Measurements from ENCODE around the gene AKR1C2.
"Not testable (repeated sequence)": the region's sequence is repeated elsewhere in the genome, so short reads cannot be mapped to it uniquely, and the experiment has no call there.

Gene AKR1C2

DNA sequence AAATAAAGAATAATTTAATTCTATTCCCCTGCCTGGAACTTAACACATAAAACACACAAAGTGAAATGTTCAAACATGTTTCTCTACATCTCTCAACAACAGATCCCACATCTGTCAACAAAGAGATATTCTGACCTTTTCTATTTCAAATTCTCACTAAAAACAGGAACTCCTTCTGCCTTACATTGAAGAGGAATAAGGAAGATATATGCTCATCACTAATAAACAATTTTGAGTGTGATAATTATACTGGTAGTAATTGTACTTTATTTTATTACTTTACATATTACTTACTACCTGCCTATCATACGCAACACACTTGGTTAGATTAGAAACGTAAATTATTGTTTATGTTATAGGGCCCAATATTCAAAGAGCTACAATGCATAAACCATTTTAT is 13.4 kb downstream of the AKR1C2 start:
- no peak for DNase-seq (ENCODE audit: low read depth, low spot score)

DNA sequence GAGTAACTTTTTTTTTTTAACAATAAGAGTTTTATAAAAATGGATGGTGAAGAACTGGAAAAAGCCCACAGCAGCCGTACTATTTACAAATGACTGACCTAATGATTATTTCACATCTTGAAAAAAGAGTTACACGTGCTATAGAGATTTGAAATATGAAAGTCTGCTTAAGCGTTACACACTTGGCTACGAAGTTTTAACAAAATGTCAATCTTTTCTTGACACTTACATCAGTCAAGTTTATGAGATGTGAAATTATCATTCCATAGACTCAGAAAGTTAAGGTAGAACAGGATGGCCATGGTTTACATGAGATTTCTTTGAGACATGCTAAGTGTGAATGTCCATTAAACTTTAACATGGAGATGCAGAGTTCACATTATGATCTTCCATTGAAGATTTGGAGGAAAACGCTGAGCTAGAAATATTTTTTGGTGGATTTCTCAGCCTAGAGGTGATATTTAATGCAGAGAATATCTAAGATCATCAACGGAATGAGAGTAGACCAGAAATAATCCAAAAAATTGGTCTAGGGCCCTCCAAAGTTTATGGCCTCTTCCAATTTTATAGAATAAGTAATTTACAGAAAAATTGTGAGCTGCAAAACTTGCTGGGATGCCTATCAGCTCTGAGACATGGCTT is 15.5 kb downstream of the AKR1C2 start:
- DNase-seq (ENCODE audit: low read depth, low spot score): not testable (repeated sequence)

DNA sequence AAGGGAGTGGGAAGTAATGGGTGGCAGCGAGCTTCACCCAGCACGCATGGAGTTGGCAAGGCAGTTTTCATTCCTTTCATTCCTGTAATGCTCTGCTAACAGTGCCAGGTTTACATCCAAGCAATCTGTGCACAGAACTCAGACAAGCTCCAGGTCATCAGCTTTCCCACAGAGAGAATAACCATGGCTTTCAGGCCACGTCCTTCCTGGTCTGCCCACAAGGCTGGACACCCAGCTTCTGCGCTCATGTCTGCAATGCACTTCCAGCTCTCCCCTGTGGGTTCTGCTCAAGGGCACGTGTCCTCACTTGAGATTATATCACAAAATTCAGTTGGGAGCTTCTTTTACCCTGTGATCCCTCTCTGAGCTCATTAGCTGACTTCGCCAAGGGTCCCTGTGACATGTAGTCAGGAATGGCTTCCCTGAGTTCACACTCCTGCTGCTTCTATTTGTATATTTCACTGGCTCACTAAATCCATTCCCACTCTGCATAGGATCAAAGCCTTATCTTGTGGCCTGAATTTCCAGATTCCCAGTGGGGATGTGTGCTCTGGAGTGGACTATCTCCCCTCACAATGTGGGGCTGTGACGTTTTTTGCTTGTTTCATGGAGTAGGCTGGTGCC is 18.6 kb downstream of the AKR1C2 start:
- no peak for DNase-seq (ENCODE audit: low read depth, low spot score)

DNA sequence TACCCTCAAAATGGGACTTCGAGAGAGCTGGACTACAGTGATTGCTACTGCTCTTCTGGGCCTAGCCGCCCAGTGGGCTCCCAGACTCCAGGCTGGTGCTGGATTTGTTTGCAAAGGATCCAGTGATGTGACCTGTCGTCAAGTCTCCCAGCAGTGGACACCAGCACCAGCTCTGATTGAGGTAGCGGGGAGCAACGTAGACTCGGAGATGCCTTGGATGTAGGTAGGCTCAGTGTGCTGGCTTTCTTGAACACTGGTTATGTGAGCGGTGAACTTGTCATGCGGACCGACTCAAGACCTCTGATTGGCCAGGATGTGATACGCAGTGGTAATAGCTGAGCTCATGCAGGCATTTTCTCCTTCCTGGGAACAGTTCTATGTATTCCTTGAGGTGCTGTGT is 19.4 kb downstream of the AKR1C2 start:
- no peak for DNase-seq (ENCODE audit: low read depth, low spot score)

DNA sequence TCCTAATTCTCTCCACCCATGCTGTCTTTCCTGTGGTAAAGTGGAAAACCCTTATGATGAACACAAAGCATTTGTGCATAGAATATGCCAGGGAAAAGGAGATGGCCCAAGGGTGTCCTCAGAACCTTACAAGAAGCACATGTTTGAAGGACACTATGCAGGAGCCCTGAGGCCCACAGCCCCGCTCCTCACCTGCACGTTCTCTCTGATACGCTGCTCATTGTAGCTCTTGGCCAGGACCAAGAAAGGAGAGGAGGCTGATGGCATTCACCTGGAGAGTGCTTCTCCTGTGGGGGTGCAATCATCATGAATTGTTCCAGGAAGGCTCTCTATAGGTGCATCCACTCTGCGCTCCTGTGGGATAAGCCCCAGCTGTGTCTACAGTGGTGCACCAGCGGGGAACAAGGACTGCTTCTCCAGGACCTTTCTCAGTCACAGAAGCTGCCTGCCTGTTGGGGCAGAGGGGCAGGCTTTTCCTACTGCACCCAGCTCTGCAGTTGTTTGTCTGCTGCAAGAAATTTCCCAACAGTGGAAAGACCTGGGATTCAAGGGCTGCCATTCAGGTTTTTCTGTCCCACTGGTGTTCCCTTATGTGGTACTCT is 19.9 kb downstream of the AKR1C2 start:
- no peak for DNase-seq (ENCODE audit: low read depth, low spot score)

DNA sequence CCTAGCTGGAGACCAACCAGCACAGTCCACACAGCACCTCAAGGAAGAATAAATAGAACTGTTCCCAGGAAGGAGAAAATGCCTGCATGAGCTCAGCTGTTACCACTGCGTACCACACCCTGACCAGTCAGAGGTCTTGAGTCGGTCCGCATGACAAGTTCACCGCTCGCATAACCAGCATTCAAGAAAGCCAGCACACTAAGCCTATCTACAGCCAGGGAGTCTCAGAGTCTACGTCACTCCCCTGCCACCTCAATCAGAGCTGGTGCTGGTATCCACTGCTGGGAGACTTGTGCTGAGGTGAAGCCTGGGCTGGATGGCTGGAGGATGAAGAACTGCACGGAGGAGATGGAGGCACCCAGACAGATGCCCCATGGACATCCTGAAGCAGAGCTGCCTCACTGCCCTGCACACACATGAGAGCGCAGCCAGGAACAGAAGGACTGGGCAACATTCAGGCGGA is 20.9 kb downstream of the AKR1C2 start:
- DNase-seq (ENCODE audit: low read depth, low spot score): no peak

DNA sequence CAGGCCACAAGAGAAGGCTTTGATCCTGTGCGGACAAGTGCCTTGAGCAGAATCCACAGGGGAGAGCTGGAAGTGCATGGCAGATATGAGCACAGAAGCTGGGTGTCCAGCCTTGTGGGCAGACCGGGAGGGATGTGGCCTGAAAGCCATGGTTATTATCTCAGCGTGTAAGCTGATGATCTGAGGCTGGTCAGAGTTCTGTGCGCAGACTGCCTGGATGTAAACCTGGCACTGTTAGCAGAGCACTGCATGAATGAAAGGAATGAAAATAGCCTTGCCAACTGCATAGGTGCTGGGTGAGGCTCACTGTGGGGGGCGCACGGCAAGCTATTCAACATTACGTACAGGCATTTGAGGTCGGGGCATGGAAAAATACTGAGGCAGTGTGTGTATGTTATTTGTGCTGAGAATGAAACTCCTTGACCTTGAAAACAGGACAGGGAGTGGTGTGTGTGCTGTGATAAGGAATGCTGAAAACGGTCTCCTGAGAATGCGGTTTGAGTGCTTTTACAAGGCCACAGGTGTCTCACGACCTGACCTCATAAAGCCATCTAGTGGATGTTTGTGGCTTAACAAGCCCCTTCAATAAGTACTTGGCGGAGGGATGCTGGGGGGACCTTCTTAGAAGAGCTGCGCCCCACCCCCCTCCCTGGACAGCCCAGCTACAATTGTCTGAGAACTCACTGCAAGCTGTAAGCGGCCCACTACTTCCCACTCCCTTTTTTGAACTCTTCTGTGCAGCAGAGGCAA is 21.8 kb downstream of the AKR1C2 start:
- DNase-seq (ENCODE audit: low read depth, low spot score): no peak

DNA sequence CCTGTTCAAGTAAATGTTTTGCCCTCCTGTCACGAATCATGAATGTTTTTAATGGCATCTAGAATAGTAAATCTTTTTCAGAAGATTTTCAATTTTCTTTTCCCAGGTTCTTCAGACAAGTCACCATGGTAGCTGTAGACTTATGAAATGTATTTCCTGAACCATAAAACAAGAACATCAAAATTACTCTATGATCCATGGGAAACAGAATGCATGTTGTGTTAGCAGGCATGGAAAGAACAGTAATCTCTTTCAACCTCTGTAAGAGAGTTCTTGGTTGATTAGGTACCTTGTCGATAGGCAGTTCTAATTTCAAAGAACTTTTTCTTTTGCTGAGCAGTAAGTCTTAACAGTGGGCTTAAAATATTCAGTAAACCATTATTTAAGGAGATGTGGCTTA is 22.9 kb downstream of the AKR1C2 start:
- DNase-seq (ENCODE audit: low read depth, low spot score): no peak

DNA sequence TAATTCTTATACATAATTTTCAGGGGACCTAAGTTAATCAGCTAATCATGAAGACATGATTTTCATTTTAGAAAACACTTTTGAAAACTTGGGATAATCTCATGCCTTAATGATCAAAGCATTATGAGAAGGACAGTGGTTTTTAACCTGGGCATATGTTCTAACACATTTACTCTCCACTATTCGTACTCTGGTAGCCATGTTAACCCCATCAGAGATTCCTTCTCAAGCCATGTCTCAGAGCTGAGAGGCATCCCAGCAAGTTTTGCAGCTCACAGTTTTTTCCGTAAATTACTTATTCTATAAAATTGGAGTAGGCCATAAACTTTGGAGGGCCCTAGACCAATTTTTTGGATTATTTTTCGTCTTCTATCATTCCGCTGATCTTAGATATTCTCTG is 24.8 kb downstream of the AKR1C2 start:
- DNase-seq (ENCODE audit: low read depth, low spot score): no peak

DNA sequence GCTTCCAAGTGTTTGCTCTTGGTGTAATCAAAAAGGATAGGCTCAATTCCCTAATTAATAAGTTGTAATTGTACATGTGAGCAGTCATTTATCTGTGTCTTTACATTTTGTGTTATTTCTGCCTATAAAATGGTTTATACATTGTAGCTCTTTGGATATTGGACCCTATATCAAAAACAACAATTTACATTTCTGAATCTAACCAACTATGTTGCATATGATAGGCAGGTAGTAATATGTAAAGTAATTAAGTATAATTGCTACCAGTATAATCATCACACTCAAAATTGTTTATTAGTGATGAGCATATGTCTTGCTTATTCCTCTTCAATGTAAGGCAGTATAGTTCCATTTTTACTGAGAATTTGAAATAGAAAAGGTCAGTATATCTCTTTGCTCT is 26.6 kb downstream of the AKR1C2 start:
- DNase-seq (ENCODE audit: low read depth, low spot score): no peak

DNA sequence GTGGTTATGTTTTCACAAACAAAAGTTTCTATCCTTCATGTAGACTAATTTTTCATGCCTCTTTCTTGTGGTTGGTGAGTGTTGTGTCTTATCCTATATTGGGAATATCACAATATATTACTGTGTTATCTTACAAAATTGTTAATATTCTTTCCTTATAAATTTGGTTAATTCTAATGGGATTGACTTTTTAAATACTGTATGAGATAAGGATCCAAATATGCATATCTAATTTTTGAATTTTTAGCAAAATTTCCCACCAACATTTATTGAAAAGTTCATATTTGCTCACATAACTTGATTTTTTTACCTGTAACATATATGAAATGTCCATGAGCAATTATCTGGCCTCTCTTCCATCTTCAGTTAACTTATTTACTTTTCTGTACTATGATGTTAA is 29.3 kb downstream of the AKR1C2 start:
- DNase-seq (ENCODE audit: low read depth, low spot score): not testable (repeated sequence)

DNA sequence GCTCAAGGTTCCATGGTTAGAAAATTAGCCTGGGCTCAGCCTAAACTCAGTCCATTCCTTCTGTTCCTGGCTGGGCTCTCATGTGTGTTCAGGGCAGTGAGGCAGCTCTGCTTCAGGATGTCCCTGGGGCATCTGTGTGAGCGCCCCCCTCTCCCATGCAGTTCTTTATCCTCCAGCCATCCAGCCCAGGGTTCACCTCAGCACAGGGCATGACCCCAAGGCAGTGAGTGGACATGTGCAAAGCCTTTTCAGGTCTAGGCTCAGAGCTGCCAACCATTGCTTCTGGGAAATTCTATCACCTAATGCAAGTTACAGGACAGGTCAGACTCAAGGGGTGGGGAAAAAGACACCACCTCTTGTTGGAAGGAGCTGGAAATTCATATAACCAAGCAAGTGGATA is 30.4 kb downstream of the AKR1C2 start:
- not testable (repeated sequence) for DNase-seq (ENCODE audit: low read depth, low spot score)

DNA sequence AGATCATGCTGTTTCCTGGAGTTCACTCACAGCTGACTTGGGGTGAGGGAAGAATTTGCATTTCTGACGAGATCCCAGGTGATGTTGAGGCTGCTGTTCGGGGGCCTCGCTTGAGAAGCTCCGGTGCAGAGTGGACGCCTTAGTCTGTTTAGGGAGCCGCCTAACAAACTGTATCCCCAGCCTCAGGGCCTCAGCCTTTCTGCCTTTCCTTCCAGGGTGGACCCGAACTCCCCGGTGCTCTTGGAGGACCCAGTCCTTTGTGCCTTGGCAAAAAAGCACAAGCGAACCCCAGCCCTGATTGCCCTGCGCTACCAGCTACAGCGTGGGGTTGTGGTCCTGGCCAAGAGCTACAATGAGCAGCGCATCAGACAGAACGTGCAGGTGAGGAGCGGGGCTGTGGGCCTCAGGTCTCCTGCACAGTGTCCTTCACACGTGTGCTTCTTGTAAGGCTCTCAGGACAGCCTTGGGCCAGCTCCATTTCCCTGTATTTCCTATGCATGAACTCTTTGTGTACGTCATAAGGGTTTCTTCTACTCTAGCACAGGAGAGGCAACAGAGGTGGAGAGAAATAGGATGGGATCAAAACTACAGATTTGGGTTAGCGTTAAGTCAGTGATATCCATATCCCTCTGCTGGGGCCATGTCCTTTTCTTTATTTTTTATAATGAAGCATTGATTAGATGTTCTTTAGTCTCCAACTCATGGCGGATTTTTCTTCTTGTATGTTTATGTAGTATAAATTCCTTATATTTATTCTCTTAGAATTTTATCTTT is 31.1 kb downstream of the AKR1C2 start:
- DNase-seq (ENCODE audit: low read depth, low spot score): not testable (repeated sequence)

DNA sequence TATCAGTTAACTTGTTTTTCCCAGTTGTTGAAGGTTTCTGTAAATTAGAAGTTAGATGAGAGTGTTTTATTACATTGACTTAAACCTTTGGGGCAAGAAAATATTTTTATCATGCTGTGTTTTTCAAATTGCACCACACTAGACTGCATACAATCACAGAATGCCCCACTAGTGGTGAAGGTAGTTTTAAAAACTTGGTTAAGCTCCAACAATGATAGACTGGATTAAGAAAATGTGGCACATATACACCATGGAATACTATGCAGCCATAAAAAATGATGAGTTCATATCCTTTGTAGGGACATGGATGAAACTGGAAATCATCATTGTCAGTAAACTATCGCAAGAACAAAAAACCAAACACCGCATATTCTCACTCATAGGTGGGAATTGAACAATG is 33.3 kb downstream of the AKR1C2 start:
- not testable (repeated sequence) for DNase-seq (ENCODE audit: low read depth, low spot score)

DNA sequence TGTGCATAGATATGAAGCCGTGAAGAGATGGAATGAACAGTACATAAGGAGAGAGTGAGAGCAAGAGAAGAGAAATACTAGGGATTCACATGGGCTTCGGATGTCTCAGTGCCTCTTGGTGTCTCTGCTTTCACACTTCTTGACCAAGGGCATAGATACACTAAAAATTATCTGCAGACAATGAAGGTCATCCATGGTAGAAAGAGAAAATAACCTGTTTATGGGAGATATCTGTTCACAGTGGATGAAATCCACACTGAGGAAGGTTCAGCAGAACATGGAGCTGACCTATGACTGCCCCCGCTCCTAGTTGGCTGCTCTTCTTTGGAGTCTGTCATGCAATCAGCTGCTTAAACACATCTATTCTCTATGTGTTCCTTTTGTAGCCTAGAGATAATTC is 34.4 kb downstream of the AKR1C2 start:
- DNase-seq (ENCODE audit: low read depth, low spot score): not testable (repeated sequence)

DNA sequence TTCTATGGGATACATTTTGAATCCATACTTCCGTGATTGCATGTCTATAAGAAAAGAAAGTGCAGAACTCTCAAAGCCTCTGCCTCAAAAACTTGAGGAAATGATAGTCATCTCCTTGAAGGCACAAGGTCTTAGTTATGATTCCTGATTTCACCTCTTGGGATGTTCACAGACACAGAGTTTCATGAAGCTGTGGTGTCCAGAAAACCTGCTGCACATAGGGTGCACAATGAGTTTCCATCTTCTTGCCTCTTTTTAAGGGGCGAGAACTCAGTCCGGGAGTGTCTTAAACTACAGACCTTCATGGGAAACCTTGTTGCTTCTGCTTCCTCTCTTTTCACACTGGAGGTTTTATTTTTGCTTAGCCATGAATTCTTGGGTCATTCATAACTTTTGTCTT is 36.5 kb downstream of the AKR1C2 start:
- DNase-seq (ENCODE audit: low read depth, low spot score): not testable (repeated sequence)

DNA sequence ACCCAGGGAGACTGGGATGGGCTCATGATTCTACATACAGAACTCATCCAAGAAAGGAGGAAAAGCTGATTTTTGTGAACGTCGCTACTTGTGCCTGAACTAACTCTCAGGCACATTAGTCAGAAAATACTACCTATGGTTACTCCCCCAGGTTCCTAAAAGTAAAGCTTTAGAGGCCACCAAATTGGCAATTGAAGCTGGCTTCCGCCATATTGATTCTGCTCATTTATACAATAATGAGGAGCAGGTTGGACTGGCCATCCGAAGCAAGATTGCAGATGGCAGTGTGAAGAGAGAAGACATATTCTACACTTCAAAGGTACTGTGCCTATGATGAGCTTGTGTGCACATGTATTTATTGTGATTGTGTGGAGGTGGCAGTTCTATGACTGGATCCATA is 37.9 kb downstream of the AKR1C2 start:
- not testable (repeated sequence) for DNase-seq (ENCODE audit: low read depth, low spot score)

DNA sequence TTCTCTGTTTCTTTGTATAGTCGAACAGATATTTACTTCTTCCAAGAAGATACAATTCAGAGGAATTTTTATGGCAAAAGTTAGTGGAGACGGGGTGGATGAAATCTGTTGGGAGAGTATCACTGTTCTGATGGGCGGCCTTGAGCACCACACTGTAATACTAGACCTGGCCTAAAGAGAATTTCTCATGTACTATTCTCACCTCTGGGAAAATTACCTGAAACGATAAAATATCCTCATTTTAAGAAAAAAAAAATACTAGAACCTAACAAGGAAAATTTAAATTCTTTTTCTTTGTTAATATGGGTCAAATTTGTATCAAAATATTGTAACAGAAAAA is 39.9 kb downstream of the AKR1C2 start:
- not testable (repeated sequence) for DNase-seq (ENCODE audit: low read depth, low spot score)

DNA sequence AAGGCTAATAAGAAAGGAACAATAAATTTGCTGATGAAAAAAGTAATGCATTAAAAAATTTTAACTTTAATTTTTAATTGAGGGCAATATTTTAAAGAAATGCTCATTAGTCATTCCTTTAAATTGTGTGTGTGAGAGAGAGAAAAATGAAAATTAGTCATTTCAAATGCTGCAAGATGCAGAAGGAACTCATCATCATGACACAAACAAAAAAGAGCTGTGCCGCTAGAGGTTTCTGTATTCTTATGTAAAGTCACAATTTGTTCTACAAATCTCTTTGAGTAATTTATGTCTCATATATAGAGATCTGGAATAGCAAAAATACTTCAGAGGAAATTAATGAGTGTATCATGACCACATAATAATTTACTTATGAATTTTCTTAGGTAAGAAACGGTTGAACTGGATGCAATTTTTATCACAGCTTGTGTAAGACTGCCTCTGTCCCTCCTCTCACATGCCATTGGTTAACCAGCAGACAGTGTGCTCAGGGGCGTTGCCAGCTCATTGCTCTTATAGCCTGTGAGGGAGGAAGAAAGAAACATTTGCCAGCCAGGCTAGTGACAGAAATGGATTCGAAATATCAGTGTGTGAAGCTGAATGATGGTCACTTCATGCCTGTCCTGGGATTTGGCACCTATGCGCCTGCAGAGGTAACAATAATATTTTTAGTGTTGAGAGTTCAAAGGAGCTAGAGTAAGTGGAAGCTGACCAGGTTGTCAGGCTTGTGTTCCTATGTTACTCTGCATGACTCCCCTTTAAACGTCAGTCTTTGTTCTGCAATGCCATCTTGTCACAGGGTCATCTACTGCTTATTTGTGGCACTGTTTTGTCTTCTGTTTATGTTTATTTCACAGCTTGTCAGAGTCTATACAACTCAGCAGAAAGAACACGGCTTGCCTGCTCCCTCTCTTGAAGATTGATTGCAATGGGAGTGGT is 40.5 kb downstream of the AKR1C2 start, which contains the start of gene AKR1C1:
TSS of gene AKR1C1 (plus strand) at position 540 of the 939 bp plus-strand sequence. CDS start at position 570, 30 bp downstream.
- not testable (repeated sequence) for DNase-seq (ENCODE audit: low read depth, low spot score)

DNA sequence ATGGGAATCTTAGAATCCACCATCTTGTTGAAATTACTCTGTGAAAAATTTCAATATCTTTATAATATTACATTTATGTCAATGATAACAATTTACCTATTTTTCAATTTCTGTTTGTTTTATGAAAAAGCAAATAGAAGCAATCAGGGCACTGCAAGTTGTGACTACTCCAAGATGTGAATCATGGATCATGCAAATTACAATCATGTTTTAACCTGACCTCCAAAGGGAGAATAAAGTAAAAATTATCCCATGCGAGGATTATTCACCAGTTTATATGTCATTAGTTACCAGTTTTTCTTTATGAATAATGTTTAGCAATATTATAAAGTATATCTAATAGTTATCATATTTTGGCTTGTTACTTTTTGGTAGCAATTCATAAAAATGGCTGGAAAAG is 41.3 kb downstream of the AKR1C2 start:
- DNase-seq (ENCODE audit: low read depth, low spot score): not testable (repeated sequence)
